Effector CD8-positive, alpha-beta T cell (primary cell): ENCODE data around the gene EPHB2.
"Not testable (repeated sequence)": the region's sequence is repeated elsewhere in the genome, so short reads cannot be mapped to it uniquely, and the experiment has no call there.

Experiments used
- DNase-seq: peaks from one replicate; lab custom pipeline; 2025; lab: John Stamatoyannopoulos, UW

EPHB2 gene

DNA sequence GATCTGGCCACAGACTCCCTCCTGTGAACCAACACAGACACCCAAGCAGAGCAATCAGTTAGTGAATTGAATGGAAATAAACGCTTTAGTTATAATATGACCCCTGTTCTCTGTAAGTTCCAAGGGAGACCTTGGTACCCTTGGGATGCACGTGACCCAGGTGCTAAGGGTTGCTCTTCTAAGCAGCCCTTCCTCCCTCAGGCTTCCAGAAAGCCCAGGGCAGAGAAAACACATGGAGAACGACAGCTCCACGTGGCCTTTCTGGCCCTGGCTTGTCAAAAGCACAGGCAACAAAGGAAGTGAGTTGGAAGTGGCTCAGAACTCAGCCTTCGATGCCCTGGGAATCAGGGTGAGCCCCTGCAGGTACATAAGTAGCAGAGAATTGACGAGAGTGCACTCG is 204.6 kb downstream of the EPHB2 start:
- no peak for DNase-seq

DNA sequence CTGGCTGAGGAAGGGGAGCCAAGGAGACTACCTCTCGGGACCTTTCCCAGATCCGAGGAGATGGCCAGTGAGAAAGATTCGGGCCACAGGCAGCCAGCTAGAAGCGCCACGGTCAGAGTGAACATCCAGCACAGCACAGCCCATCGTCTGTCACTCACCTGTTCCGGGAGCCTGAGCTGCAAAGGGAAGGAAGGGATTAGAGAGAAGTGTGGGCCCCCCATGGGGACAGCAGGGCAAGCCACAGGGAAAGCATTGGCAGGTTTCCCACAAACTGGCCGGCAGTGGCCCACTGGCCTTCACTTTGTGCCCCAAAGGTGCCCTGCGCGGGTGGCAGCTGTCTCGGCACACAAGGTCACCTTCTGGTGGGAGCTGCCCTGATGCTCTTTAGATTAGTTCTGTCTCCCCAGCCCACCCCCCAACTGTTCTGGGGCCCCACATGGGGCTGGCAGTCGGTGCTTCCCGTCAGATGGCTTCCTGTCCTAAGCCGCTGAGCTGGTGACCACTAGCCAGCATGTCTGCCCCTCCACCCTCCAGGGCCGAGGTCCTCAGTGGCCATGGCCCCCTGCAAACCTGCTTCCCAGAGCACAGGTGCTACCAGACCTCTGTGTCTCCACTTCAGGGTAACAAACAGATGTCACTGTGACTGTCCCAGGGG is 205.3 kb downstream of the EPHB2 start:
- no peak for DNase-seq

DNA sequence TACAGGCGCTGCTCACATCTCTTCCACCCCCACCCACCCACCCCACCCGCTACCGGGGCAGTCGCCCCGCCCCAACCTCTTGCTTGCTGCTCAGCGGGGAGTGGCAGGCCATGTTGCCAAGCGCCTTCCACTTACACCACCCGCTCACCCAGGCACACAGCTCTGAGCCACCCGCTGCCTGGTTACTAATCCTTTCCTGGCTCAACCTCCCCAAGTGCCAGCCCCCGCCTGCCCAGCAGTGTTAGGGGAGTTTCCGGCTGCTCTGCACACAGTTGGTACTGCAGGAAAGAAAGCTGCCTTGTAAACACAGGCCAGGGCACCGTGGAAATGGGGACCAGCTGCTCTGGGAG is 205.8 kb downstream of the EPHB2 start:
- DNase-seq, result no peak

DNA sequence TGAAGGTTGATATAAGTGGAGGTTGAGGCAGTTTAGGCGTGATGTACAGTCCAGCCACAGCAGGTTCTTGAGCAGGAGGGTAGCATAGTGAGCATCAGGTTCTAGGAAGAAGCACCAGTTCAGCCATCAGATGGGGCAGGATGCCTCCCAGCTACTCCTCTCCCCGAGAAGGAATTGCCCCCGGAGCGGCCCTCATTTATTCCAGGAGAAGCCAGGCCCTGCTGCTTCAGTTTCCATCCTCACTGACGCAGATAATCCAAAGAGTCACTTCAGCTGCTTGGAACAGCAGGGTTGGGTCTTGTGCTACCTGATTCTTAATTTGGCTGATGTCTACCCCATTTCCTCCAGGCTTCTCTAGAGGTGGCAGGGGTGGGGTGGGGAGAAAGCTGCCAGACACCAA is 207.3 kb downstream of the EPHB2 start:
- no peak for DNase-seq

DNA sequence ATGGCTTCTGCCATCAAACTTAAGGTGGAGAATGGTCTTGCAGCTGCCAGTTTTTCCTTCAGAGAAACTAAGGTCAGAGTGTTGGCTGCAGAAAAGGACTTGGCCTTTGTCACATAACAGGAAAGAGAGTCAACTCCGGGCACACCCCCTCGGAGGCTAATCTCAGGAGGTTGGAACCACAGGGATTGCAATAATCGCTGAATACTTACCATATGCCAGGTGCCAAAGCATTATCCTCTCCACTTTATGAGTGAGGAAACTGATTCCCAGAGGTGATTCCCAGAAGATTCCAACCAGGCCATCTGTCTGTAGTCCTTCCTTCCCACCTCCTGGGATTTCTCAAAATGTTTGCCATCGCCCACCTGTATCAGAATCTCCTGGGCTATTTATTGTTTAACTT is 208.0 kb downstream of the EPHB2 start:
- DNase-seq, result no peak

DNA sequence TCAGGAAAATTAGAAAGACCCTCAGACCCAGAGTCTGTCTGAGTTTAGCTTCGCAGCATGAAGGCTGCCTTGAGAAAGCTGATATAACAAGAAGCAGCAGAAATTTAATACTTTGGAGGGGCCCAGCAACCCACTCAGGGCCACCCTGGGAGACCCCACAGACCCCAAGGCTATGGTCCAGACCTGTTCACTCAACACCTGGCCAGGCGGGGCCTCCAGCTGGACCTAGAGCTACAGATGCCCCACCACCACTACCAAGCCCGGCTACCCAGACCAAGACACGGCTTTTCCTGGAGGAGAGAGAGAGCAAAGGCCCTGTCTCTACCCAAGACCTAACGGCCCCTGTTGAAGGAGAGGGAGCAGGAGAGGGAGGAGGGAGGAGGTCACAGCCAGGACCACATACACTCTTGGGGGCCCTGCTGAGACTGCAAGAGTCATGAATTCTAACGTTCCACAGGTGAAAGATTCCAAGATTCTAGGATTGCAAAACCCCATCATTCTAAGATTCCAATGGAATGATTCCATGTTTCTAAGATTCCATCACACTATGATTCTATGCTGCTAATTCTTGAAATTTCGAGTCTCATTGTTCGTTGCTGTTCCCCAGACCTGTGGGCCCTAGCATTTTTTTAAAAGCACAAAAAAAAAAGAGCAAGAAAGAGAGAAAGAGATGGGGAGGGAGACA is 208.8 kb downstream of the EPHB2 start:
- no peak for DNase-seq

DNA sequence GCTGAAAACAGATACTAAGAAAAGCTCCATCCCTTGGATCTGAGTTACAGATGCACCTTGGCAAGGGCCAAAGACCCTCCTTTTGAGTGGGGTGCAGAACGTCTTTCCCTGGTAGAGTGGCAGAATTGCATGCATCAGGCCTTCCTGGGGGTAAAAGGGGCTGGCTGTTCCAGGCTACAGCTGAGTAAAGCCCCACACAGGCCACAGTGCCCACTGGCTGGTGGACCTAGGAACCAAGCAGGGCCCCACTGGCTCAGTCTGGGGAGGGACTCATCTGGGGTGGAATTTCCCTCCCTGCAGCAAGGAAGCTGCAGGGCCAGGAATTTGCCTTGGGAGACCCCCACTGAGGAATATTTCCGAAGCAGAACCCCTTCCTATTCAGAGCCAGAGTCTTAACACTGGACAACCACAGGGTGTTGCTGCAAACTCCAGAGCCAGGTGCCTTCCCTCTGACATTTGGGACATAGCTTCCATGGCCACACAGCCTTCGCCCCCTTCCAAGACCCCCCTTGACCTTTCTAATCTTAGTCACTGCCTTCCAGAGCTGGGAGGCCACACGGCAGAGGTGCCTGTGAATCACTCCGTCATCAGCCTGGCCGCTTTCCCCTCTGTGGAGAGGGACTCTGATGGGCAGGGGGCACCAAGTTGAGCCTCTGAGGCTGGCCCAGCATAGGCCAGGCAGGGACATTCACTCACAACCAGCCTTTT is 209.5 kb downstream of the EPHB2 start:
- no peak for DNase-seq

DNA sequence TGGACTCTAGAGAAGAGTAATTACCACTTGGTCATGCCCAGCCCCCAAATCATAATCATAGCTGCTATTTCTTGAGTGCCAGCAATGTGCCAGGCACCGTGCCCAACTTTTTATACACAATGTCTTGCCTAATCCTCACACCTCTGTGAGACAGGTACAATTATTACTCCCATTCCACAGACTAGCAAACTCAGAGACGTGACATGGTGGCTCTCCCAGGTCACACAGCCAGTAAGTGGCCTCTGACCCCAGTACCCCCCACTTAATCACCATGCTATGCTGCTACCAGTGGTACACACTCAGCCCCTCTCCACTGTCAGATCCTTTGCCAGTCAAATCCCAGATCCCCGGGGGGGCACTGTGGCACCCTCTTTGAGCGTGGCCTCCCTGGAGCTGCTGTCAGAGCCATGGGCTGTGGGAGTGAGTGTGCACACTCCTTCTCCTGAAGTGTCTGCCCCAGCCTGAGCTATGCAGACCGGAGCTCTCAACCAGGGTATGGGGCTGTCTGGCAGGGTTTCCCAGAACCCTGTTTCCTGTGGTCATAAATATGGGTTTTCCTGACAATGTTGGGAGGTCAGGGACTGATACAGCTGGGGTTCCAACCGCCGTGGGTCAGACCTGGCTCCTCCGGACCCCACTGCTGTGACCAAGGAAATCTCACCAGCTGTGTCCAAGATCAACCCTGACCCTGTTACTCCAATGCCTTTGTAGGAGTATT is 210.3 kb downstream of the EPHB2 start:
- no peak for DNase-seq

DNA sequence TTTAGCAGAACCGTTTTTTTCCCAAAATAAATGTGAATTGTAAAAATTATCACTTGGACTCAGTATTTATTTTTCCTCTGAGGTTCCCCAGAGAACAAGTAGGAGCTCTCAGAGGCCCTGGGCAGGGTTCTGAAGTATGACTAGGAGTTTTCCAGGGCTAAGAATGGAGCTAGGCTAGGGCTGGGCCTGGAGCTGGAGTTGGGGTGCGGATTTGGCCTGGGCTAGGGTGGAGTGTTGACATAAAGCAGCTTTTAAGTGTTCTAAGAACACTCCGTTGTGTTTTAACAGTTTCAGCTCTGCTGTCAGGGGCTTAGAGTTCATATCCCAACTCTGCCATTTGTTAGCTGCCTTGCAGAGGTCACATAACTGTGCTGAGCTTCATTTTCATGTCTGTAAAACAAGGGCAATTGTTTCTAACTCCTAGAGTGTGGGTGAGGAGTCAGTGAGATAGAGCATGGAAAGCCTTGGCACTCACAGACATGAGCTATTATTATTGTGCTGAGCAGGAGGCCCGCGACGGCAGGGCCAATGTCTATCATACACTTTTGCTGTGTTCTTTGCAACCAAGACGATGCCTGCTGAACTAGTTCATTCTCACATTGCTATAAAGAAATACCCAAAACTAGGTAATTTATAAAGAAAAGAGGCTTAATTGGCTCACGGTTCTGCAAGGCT is 210.9 kb downstream of the EPHB2 start:
- no peak for DNase-seq

DNA sequence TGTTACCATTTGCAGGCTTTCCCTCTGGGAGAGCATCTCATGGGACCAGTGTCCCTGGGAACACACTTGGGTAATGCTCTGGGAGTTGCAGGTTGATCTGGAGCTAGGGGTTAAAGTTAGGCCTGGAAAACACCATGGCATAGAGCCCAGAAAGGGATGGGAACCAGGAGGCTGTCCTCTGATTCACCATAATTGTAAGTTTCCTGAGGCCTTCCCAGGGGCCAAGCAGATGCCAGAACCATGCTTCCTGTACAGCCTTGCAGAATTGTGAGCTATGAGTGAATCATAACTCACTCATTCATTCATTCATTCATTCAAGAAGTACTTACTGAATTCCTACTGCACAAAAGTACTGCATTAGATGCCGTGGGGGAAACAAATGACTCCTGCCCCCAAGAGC is 212.0 kb downstream of the EPHB2 start:
- no peak for DNase-seq

DNA sequence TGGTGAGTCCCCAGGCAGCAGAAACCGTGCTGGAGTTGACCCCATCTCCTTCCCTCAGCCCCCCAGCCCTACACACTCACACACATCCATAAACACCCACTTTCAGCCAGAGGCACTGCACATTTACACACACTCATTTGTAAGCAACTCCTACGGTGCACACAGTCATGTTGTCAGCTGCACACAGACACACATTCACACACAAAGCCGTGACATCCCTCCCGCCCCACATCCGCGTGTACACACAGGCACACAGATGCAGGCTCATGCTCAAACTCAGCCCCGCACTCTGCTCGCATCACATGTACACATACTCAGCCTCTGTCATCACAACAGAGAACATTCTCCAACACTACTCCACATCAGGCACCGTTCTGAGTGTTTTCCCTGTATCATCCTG is 214.5 kb downstream of the EPHB2 start:
- DNase-seq, result no peak

DNA sequence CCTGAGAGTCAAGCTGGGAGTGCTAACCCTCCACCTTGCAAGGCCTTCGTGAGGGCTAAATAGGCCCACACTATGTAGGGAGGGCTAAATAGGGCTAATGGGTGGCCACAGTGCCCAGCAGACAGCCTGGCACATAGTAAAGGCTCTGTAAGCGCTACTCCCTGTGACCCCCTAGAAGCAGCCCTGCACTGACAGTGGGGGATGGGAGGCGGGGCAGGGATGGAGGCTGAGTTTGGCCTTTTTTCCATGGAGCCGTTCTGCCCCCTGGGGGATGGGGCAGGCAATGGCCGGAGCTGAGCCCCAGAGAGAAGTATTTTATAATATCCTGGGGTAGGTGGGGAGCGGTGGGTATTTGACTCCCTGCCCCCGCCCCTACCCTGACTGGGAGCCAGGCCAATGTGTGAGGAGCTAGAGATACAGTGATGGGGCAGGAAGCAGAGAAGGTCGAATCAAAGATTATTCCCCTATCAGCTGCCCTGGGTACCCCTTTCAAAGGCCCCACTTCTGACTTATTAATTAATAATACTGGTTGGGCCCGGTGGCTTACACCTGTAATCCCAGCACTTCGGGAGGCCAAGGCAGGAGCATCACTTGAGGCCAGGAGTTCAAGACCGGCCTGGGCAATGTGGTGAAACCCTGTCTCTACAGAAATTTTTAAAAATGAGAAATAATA is 219.7 kb downstream of the EPHB2 start:
- no peak for DNase-seq

DNA sequence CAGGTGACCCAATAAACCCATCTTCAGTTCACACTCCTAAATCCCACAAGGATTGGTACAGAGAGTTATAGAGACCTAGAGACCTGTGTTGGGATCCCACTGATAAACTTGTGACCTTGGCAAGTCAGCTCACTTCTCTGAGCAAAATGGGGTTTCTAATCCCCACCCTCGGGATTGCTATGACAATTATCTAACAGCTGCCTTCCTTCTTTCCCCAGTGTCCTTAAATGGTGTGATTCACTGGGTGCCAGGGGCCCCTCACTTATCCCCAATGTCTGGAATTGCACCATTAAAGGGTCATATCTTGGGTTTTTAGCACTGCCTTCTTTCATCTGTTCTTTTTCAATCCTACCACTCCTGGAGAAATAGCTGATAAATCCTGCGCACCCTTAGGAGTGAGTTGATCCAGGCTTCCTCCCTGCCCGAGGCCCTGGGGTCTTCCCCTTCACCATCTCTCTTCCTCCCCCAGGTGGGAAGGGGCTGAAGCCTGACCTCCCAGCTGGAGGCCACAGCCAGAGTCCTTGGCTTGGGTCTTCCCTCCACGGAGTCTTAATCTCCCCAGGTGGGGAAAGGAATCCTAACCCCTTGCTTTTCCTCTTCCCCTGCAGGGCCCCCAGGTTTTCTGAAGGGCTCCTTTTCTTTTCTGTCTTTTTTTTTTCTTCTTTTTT is 222.3 kb downstream of the EPHB2 start:
- no peak for DNase-seq

DNA sequence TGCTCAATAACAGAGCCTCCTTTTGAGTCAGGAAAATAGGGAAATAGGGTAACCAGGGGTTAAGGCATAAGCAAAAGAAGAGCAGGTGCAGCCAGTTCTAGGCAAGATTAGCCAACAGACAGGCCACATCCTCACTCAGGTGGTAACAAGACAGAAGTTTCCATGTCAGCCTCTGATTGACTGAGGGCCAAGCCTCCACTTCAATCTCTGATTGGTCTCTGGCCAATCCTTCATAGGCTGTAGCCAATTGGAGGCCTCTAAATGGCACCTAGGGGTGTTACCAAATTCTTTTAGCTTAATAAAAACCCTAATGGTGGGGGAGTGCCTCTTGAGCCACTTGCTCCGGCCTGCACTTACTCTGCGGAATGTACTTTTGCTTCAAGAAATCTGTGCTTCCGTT is 224.8 kb downstream of the EPHB2 start:
- no peak for DNase-seq

DNA sequence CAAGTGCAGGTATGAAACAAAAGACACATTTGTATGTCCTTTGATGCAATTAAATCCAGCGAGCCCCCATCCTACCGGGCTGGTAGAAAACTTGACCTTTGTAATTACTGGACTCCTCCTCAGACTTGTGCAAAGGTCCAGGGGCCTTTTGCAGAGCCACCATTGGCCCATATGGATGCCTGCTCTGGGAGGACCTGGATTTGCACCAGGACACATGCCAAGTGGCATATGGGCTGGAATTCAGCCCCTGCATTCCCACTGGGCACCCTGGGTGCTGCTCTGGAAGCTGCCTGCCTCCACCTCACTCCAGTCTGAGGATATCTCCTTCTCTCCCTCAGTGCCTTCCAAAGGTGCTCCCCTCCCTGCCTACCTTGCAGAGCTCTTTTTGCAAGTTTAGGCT is 226.0 kb downstream of the EPHB2 start:
- no peak for DNase-seq

DNA sequence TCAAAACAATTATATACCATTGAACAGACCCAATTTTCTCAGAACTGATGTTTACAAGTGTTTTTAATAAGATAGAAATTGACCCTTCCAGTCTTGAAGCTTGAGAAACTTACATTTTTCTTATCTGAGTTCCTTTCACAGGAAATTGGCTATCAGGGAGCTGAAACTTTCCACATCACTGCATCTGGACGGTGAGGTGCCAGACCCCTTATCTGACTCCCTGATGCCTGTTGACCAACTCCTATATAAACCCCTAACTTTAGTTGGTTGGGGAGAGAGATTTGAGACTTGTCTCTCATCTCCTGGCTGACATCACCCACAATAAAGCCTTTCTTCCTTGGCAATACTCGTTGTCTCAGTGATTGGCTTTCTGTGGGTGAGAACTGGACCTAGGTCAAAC is 230.6 kb downstream of the EPHB2 start:
- no peak for DNase-seq

DNA sequence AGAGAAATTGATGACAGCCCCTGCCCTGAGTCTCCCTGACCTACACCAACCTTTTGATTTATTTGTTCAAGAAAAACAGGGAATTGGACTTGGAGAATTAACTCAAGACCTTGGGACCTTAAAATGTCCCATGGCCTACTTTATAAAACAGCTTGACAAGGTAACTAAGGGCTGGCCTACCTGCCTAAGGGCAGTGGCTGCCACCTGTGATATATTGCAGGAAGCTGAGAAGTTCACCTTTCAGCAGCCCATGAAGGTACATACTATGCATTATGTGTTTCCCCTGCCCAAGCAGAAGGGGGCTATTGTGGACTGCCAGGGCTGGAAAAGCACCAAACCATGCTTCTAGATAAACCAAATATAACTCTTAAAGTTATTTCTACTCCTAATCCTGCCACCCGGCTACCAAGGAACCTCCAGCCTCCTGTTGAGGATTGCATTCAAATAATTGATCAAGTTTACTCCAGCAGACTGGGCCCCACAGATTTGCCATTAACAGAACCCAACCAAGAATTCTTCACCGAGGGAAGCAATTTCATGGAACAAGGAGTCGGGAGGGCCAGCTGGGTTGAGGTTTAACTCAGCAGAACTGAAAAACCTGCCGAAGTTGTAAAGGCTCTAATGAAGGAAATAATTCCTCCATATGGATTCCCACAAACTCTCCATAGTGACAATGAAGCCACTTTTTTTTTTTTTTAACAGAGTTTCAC is 233.9 kb downstream of the EPHB2 start:
- DNase-seq, result no peak

DNA sequence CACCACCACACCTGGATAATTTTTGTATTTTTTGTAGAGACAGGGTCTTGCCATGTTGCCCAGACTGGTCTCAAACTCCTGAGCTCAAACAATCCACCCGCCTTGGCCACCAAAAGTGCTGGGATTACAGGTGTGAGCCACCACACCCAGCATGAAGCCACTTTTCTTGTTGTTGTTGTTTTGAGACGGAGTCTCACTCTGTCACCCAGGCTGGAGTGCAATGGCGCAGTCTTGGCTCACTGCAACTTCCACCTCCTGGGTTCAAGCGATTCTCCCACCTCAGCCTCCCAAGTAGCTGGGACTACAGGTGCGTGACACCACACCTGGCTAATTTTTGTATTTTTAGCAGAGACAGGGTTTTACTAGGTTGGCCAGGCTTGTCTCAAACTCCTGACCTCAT is 234.5 kb downstream of the EPHB2 start:
- not testable (repeated sequence) for DNase-seq

DNA sequence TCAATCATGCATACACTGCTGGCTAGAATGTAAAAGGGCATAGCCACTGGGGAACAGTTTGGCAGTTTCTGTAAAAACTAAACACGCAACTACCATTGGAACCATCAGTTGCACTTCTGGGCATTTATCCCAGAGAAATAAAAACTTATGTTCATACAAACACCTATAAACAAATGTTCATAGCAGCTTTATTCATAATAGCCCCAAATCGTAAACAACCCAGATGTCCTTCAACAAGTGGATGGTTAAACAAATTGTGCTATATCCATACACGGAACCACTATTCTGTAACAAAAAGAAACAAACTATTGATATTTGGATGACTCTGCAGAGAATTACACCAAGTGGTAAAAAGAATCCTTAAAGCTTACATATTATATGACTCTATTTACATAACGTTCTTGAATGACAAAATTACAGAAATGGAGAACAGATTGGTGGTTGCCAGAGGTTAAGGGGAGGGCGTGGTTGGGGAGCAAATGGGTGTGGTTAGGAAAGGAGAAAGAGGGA is 239.2 kb downstream of the EPHB2 start:
- DNase-seq, result no peak

DNA sequence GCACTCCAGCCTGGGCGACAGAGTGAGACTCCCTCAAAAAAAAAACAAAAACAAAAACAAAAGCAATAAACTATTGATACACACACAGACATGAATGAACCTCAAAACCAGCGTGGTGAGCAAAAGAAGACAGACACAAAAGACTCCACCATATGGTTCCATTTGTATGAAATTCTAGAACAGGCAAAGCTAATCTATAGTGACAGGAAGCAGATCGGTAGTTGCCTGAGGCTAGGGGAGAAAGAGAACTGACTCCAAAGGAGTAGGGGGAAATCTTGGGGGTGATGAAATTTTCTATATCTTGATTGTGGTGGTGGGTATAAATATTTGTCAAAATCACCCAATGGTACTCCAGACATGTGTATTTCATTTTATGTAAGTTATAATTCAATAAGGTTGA is 241.2 kb downstream of the EPHB2 start:
- DNase-seq, result no peak
